Tibial artery (tissue), 4 donors: ENCODE data around the gene GPR153.

Experiments used
- DNase-seq, 2 donors: peaks; one replicate each; pipeline ENCODE4 v3.0.0-alpha.2; 2019
- H3K27ac ChIP-seq, 2 donors: fragments of 200-600 bp; sonication (generic) in 1 of 2; 1 replicate in 1 of 2; 2 replicates in 1 of 2; pipeline ENCODE4 v1.5.1; 2018 to 2019; ENCODE audit warnings: mild to moderate bottlenecking in 1 of 2
- H3K27me3 ChIP-seq, 2 donors: fragments of 200-600 bp; sonication (generic) in 1 of 2; one replicate each; pipeline versions ENCODE4 v1.5.1 to v1.6.0; 2016 to 2019
- H3K36me3 ChIP-seq, 3 donors: fragments of 200-600 bp; sonication (generic) in 2 of 3; one replicate each; pipeline ENCODE4 v1.5.1; 2016 to 2019; ENCODE audit warnings: mild to moderate bottlenecking in 2 of 3
- H3K4me1 ChIP-seq, 4 donors: fragments of 200-600 bp; sonication (generic) in 2 of 4; 1 replicate in 3 of 4; 2 replicates in 1 of 4; pipeline ENCODE4 v1.5.1; 2016 to 2019
- H3K4me3 ChIP-seq, 2 donors: fragments of 200-600 bp; sonication (generic) in 1 of 2; 1 replicate in 1 of 2; 2 replicates in 1 of 2; pipeline ENCODE4 v1.5.1; 2018 to 2019; ENCODE audit warnings: mild to moderate bottlenecking in 2 of 2
- H3K9me3 ChIP-seq, 3 donors: fragments of 200-600 bp; sonication (generic) in 1 of 3; one replicate each; pipeline ENCODE4 v1.5.1; 2016 to 2019
- CTCF ChIP-seq, 2 experiments: fragments of 200-600 bp in 1 of 2; fragments of 450-650 bp in 1 of 2; IDR thresholded peaks; one replicate each; pipeline ENCODE4 v1.5.1; 2017 to 2019; ENCODE audit warnings: antibody characterized with exemption in 2 of 2, mild to moderate bottlenecking in 1 of 2, moderate library complexity in 1 of 2
- intact Hi-C: fragments of 100-400 bp; cut with DNase I; formaldehyde crosslinking; loops from one replicate; pipeline ENCODE4 v1.15.0; 2023; ENCODE audit warnings: low total_unique reads

The GPR153 gene

DNA sequence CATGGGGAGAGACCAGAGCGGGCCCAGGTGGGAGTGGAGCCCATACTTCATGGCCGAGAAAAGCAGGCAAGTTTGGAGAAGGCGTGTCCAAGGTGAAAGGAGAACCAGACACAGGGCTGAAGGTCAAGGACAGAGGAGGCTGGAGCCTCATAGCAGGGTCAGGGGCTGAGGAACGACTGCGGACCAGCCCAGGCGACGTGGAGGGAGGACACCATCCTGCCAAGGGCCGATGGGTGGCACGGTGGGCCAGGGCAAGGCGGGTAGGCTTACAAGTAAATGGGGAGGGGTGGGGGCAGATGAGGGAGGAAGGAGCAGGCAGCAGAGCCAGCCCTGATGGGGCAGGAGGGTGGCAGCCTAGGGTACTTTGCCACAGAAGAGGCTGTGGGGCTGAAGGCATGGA lies 18.2 kb upstream of the GPR153 start:
- Histone ChIP-seq H3K36me3 (no peaks in the 10 kb centered on the region), H3K4me3 (no peak overlapping the region), H3K9me3 (no peaks in the 10 kb centered on the region), H3K27me3 (no peaks in the 10 kb centered on the region), H3K4me1 (peaks cover 0 to 16% (median 12%) of the 10 kb centered on the region in 4 donors), H3K27ac (no peak overlapping the region)
- intact Hi-C loops: no loop called here
- DNase-seq: no peak
- TF ChIP-seq CTCF (IDR thresholded peaks at IDR 0.05): no peak

DNA sequence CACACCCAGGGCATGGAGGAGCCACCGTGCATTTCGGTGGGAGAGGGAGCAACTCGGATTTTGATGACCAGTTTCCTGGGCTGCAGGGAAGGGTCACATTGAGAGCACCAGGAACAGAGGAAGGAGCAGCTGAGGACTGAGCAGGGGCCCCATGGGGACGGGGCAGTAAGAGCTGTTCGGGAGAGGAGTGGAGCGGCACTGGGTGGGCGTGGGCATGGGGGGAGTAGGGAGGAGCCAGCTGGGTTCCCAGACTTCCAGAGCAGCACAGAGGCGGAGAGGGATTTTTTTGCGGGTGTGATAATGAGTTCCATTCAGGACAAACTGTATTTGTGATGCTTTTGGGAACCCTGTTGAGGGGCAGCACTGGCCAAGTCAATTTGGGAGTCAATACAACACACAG lies 17.4 kb upstream of the GPR153 start:
- DNase-seq: no peak
- H3K36me3 ChIP-seq: no peaks in the 10 kb centered on the region
- peaks cover 0 to 16% (median 12%) of the 10 kb centered on the region in 4 donors for H3K4me1 ChIP-seq
- no peak overlapping the region for H3K4me3 ChIP-seq
- TF ChIP-seq CTCF (IDR thresholded peaks at IDR 0.05): no peak
- H3K27me3 ChIP-seq: no peaks in the 10 kb centered on the region
- intact Hi-C loops: no loop called here
- H3K27ac ChIP-seq: no peak overlapping the region
- no peaks in the 10 kb centered on the region for H3K9me3 ChIP-seq

DNA sequence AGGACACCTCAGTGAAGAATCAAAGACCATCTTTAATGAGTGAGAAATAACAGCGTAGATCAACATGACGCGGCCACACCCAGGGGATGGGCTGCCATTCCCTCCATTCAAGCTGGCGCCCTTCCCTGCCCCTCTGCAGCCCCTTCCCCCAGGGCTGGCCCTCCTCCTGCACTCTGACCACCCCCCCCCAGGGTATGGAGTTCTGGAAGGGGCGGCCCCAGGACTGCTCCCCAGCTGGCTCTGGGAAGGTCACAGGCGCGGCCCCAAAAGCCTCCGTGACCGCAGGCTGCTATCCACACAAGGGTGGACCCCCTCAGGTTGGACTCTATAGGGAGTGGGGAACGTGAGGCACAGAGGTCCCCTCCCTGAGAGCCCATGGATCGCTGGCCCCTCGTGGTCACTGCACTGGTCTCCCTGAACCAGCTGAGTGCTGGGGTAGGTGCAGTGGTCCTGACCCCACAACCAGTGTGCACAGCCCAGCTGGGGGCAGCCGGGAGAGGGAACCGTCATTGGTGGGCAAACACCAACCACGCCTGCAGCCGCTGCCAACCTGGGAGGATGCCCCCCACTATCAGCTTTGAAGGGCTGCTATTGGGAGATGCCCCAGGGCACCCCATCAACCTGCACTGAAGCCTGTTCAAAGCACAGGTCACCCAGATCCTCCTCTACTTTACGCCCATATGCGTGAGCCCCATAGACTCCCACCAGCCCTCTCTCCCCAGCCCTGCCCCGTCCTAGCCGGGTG lies 16.1 kb upstream of the GPR153 start:
- Histone ChIP-seq H3K27ac (peak overlapping the region in 1 of 2 donors; percentile 9), H3K4me3 (no peak overlapping the region), H3K9me3 (no peaks in the 10 kb centered on the region), H3K4me1 (peaks cover 0 to 16% (median 13%) of the 10 kb centered on the region in 4 donors), H3K36me3 (no peaks in the 10 kb centered on the region), H3K27me3 (no peaks in the 10 kb centered on the region)
- TF ChIP-seq CTCF (IDR thresholded peaks at IDR 0.05): no peak
- intact Hi-C loops: no loop called here
- DNase-seq: no peak

- H3K27ac ChIP-seq: peak overlapping the region; percentile 24 to 76
- intact Hi-C loops: no loop called here
- no peaks in the 10 kb centered on the region for H3K27me3 ChIP-seq
- H3K36me3 ChIP-seq: no peaks in the 10 kb centered on the region
- TF ChIP-seq CTCF (IDR thresholded peaks at IDR 0.05): no peak
- H3K9me3 ChIP-seq: no peaks in the 10 kb centered on the region
- peak overlapping the region in 1 of 2 donors; percentile 4 for H3K4me3 ChIP-seq
- peak; percentile 47 to 92 for DNase-seq
- peaks cover 0 to 16% (median 13%) of the 10 kb centered on the region in 4 donors for H3K4me1 ChIP-seq
Observed at GRCh38 chr1:6275826-6276782, 15.2 kb upstream of the GPR153 start.

GRCh38 chr1:6274622-6275139 lies 13.8 kb upstream of the GPR153 start:
- H3K27ac ChIP-seq: no peak overlapping the region

More at GRCh38 chr1:6274622-6275139, 13.8 kb upstream of the GPR153 start:
- H3K4me3 ChIP-seq: no peak overlapping the region
- DNase-seq: no peak
- no peak for TF ChIP-seq CTCF (IDR thresholded peaks at IDR 0.05)
- no peaks in the 10 kb centered on the region for H3K9me3 ChIP-seq
- H3K4me1 ChIP-seq: peaks cover 0 to 16% (median 13%) of the 10 kb centered on the region in 4 donors
- intact Hi-C loops: no loop called here
- no peaks in the 10 kb centered on the region for H3K36me3 ChIP-seq
- no peaks in the 10 kb centered on the region for H3K27me3 ChIP-seq
